ENCODE results near the gene ARNT2. TPM values are rescaled to one million over a fixed set of nuclear protein-coding genes. Genes with fewer than 3 reads are reported as not detected.

Gene ARNT2
- polyA plus RNA-seq, 3 donors: 63.6 to 68.3 (median 67.9) TPM

GRCh38 chr15:80487839-80488390 lies 83.7 kb downstream of the ARNT2 start:
- no peak for DNase-seq (ENCODE audit: low read depth in 3 of 3, low spot score in 2 of 3)

- DNase-seq (ENCODE audit: low read depth in 3 of 3, low spot score in 2 of 3): no peak
These were observed 84.9 kb downstream of the ARNT2 start for GRCh38 chr15:80489030-80489594.

DNA sequence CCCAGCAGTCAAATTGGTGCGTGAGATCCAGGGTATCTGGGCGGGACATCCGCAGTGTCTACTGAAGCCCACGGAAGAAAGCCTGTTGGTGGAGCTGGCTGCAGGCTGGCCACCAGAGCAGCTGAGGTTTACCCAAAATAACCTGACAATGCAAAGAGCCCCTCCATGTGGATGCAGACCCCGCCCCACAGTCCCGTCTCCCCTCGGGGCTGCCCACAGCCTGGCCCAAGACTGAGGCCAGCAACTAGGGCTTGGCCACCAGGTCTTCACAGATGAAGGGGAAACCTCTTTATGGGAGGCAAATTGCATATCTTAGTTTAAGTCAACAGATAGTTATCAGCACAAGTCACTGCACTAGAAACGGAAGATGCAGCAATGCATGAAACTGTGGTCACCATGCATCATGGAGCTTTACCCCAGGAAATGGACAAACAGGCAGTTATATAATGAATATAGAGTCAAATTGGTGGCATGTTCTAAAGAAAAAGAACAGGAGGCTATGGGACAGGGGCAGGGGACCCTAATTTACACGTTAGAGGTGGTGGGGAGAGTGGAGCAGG lies 86.3 kb downstream of the ARNT2 start:
- no peak for DNase-seq (ENCODE audit: low read depth in 3 of 3, low spot score in 2 of 3)

DNA sequence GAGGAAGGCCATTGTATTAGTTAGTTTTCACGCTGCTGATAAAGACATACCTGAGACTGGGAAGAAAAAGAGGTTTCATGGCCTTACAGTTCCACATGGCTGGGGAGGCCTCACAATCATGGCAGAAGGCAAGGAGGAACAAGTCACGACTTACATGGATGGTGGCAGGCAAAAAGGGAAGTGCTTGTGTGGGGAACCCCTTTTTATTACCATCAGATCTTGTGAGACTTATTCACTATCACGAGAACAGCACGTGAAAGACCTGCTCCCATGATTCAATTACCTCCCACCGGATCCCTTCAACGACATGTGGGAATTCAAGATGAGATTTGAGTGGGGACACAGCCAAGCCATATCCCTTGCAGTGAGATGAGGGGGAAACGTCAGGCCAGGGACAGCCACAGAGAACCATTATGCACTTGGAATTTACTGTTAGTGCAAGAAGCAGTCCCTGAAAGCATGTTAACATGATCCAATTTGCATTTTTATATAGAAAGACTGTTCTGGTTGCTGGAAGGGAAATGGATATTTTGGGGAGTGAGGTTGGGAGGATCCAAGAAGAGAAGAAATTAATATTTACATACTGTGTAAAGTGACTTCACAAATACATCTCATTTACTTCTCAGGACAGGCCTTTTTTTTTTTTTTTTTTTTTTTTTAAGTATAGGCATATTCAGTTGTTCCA lies 87.1 kb downstream of the ARNT2 start:
- no peak for DNase-seq (ENCODE audit: low read depth in 3 of 3, low spot score in 2 of 3)

DNA sequence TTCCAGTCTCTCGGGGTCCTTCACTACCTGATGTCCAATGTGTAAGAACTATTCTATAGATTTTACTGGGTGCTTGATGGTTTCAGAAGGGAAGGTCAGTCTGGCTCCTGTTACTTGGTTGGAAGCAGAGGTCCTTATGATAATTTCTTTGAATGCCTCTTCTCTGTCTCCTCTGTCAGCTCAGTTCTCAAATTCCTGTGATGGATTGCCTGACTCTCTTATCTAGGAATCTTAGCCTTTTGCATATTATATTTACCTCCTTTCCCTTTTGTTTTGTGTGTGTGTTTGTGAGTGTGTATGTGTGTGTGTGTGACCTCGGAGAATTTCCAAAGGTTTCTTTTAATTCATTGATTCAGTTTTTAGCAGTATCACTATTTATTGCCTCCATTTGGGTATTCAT lies 88.2 kb downstream of the ARNT2 start:
- DNase-seq (ENCODE audit: low read depth in 3 of 3, low spot score in 2 of 3): no peak

DNA sequence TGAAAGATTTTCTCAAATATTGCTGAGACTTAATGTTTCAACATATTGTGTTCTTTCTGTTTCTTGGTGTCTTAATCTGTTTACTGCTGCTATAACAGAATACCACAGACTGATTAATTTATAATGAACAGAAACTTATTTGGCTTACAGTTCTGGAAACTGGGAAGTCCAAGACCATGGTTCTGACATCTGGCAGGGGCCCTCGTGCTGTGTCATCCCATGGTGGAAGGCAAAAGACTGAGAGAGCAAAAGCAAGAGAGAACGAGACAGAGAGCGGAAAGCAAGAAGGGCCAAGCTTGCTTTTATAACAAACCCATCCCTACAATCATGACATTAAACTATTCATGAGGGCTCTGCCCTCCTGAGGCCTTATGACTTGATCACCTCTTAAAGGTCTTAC lies 88.7 kb downstream of the ARNT2 start:
- no peak for DNase-seq (ENCODE audit: low read depth in 3 of 3, low spot score in 2 of 3)

DNA sequence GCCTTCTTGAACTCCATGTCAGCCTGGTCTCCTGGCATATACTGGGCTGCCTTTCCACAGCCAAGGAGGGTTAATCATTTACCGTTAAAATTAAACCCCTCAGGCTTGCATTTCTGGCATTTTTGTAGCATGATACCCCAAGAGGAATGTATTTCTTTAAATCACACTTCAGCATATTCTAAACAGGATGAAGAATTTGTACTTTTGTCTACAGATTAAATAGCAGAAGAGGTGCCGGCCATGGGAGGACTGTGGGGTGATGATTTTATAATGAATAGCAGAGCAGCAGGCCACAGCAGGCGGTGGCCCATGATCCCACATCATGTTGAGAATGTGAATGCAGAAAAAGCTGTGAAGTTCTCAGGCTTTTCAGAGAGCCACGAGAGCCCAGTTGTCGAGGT lies 90.2 kb downstream of the ARNT2 start:
- DNase-seq (ENCODE audit: low read depth in 3 of 3, low spot score in 2 of 3): peak in 2 of 3 donors; percentile 42 to 61

DNA sequence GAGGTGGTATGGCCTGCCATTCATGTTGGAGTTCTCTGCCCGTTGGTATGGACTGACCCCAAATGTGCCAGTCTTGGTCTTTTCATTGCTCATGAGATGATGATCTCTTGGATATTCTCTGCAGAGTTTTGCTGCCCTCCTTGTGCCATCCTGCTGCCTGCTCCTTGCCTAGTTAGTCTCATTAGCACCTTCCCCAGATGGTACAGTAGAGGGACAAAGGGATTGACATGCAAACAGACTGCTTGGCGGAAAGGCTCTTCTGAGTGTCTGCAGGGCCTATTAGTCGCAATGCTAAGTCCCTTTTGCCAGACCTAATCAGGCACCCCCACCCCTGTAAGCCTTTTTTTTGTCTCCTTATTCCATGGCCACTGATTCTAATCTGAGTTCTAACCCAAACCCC lies 90.6 kb downstream of the ARNT2 start:
- no peak for DNase-seq (ENCODE audit: low read depth in 3 of 3, low spot score in 2 of 3)

GRCh38 chr15:80495401-80495942 lies 91.3 kb downstream of the ARNT2 start:
- DNase-seq (ENCODE audit: low read depth in 3 of 3, low spot score in 2 of 3): no peak

- no peak for DNase-seq (ENCODE audit: low read depth in 3 of 3, low spot score in 2 of 3)
These were observed 91.9 kb downstream of the ARNT2 start for GRCh38 chr15:80496096-80496495.

DNA sequence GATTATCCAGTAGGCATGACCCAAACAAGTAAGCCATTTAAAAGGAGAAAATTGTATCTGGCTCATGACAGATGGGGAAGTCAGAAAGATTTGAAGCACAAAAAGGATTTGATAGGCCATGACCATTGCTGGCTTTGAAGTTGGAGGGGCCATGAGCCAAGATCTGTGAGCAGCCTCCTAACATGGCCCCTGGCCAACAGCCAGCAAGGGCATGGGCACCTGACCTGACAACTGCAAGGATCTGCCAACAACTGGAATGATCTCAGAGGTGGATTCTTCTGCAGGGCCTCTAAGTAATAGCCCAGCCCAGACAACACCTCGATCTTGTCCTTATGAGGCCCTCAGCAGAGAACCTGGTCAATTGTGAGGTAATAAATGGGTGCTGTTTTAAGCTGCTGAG lies 93.0 kb downstream of the ARNT2 start:
- DNase-seq (ENCODE audit: low read depth in 3 of 3, low spot score in 2 of 3): no peak

DNA sequence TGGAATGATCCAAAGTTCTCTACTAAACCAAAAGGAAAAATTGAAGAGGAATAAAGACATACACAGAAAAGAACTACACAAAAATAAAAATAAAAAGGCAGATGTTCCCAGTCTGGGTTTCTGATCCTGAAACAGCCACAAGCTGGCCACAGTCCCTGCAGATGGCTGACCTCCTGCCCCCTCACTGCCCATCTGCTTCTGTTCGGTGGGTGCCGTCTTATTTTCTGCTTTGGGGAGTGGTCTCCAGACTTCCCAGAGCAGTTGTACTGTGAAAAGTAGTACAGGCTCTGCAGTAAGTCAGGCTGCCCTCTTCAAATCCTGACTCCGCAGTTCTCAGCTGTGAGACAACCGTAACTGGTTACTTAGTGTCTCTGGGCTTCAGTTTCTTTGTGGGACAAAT lies 94.5 kb downstream of the ARNT2 start:
- no peak for DNase-seq (ENCODE audit: low read depth in 3 of 3, low spot score in 2 of 3)

DNA sequence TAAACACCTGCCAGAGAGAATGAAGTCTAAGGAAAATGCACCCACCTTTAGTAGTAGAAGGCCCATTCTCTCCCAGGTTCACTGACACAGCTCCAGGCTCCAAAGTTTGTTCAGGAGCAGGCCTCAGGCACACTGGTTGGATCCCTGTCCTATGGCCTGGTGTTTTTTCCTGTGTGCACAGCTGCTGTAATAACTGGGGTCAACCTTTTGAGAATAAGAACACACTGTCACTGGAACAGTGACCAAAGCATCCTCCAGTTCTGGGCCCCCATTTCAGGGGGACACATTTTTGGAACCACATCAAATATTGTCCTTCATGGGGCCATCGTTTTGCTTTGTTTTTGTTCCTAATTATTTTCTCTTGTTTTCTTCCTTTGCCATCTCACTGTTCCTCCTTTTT lies 95.8 kb downstream of the ARNT2 start:
- DNase-seq (ENCODE audit: low read depth in 3 of 3, low spot score in 2 of 3): no peak

GRCh38 chr15:80501476-80501875 lies 97.3 kb downstream of the ARNT2 start:
- no peak for DNase-seq (ENCODE audit: low read depth in 3 of 3, low spot score in 2 of 3)

DNA sequence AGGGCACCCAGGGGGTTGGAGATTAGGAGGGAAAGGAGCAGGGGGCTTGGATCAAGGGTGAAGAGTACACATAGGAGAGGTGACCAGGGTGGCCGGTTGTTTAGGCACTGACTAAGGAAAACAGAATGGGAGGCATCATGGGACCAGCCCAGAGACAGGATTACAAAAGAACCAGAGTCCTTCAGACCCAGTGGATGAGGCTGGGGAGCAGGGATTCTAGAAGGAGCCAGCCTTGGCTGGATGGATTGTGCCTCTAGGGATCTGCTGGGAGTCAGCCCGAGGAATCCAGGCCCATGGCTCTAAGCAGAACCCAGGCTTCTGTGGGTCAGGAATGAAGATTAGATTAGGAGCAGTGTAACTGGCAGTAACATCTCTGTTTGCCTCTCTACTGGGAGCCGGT lies 98.6 kb downstream of the ARNT2 start:
- no peak for DNase-seq (ENCODE audit: low read depth in 3 of 3, low spot score in 2 of 3)

GRCh38 chr15:80503319-80503952 lies 99.3 kb downstream of the ARNT2 start:
- DNase-seq (ENCODE audit: low read depth in 3 of 3, low spot score in 2 of 3): no peak

- no peak for DNase-seq (ENCODE audit: low read depth in 3 of 3, low spot score in 2 of 3)
These were observed 100.7 kb downstream of the ARNT2 start for GRCh38 chr15:80504931-80505330.

DNA sequence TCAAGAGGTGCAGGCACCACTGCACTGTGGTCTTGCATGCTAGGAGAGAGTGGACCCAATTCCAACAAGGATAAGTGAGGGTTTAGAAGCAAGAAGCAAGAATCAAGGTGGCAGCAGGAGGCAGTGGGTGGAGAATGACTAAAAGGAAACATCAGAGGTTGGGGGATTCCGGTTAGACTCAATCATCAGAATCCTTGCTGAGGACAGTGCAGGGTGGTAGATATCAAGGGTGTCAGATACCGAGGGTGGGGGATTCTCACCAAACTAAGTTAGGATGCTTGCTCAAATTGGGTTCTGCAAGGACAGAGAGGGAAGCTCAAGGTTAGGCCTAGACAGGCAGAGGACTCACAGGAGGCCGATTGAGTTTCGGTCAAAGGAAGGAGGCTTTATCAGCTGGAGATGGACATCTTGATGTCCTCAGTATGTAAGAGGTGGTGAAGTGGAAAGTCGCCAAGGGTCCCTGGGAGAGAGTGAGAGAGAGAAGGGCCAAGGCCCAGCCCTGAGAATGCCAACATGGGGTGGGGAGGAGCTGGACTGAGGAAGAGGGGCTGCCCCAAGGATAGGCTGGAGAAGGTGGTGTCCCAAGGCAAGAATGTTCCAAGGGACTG lies 102.2 kb downstream of the ARNT2 start:
- DNase-seq (ENCODE audit: low read depth in 3 of 3, low spot score in 2 of 3): no peak

- no peak for DNase-seq (ENCODE audit: low read depth in 3 of 3, low spot score in 2 of 3)
These were observed 102.9 kb downstream of the ARNT2 start for GRCh38 chr15:80507131-80507530.

DNA sequence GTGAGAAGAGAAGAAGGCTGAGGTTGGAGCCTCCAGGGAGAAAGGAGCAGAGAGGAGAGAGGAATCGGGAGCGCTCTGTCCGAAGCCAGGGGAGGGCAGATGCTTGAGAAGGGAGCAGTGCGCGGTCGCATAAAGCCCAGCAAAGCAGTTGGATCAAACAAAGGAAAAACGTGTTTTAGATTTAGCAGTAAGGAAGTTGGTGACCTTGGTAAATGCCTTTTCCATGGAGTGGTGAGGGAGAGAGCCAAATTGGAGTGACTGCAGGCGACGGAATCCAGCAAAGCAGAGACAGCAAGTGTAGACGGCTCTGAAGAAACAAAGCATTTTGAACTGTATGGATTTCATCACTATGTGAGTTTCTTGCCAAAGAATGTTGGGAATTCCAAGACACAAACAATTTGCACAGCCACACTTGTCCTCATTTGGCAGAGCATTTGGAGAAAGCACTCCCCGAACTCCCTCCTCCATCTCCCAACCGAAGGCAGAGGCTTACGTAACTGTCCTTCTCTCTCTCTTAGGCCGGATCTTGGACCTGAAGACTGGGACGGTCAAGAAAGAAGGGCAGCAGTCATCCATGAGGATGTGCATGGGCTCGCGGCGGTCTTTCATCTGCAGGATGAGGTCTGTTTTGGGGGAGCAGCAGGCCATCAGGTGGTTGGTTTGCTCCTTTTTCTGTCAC lies 103.6 kb downstream of the ARNT2 start:
- DNase-seq (ENCODE audit: low read depth in 3 of 3, low spot score in 2 of 3): no peak

Data from right renal cortex interstitium (tissue), 3 donors.